Hair follicular keratinocyte (primary cell): ENCODE measurements around the gene SPG11. TPM values are rescaled to one million over a fixed set of nuclear protein-coding genes. Genes with fewer than 3 reads are reported as not detected.

Source experiments
- total RNA-seq: library from RNA; depleted of rRNA; stranded (reverse); fragments of >200 nt; gene quantifications from 2 replicates; pipeline ENCODE4 v1.2.3, GENCODE V29; 2015

The SPG11 gene
- total RNA-seq: 34.0 and 46.5 TPM in 2 replicates

GRCh38 chr15:44663410-44664308 is at the start of gene SPG11:
SPG11 (minus strand) TSS chr15:44663662; CDS start chr15:44663647, 15 bp downstream.

GRCh38 chr15:44711096-44711742 is 47.8 kb upstream of the SPG11 start, which contains the start of the genes B2M and PATL2:
B2M (plus strand) TSS chr15:44711517; CDS start chr15:44711547, 30 bp downstream.
PATL2 (minus strand) TSS chr15:44711323; CDS start chr15:44676490, 34,833 bp downstream.

DNA sequence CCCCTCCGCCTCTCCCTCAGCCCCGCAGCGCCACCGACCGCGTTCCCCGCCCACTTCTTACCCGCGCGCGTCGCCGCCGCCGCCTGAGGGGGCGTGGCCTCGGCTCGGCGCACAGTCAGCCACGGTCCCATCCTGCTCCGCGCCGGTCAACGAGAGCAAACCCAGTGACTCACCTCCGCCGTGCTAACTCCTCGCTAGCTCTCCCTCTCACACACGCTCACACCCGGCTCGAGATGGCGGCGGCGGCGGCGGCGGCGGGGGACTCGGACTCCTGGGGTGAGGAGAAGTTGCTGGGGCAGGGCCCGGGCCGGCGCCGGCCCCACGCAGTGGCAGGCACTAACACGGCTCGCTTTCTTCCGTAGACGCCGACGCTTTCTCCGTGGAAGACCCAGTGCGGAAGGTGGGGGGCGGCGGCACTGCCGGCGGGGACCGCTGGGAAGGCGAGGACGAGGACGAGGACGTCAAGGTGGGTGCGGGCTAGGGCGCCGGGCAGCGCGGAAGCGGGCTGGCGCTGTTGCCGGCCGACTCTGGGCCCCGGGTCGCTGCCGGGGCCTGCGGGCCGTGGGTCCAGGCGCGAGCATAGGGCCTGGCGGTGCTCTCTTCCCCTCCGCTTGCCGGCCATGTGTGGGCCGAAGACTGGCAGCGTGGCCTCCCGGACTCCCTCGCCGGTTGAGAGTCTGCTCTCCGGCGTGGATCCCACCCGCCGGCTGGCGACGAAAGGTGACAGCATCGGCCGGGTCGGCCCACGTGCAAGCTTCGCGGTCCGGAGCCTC is 126.3 kb downstream of the SPG11 start, which contains the start of gene EIF3J:
Gene EIF3J, plus strand, starts transcription at position 186 of the 773 bp plus-strand sequence. Its CDS starts 48 bp downstream, at position 234.

Other genes with a start within 250 kb of the SPG11 start
- 19.6 and 32.0 TPM in 2 replicates for gene CTDSPL2, start 236.0 kb downstream of the SPG11 start, total RNA-seq
- gene EIF3J, start 126.5 kb downstream of the SPG11 start, total RNA-seq: 21.0 and 39.8 TPM in 2 replicates
- not detected in 2 replicates for gene PATL2, start 47.7 kb upstream of the SPG11 start, total RNA-seq
- 697 and 847 TPM in 2 replicates for gene B2M, start 47.9 kb upstream of the SPG11 start, total RNA-seq
- 4.8 and 8.4 TPM in 2 replicates for gene TRIM69, start 72.9 kb upstream of the SPG11 start, total RNA-seq